ENCODE data around the gene KLK11. TPM values are rescaled to one million over a fixed set of nuclear protein-coding genes. Genes with fewer than 3 reads are reported as not detected.

Gene KLK11
- total and polyA plus RNA-seq, 10 of the 15 experiments (the other 5 are each of a cell fraction or from before 2014, with no cell fraction given), result not detected

- Histone ChIP-seq H3K79me2 (ENCODE audit: control insufficient read depth, insufficient read depth, low read length) (no peaks in the 10 kb centered on the region), H2AFZ (ENCODE audit: control insufficient read depth, low read depth, low read length) (no peak within 1 kb of the TSS), H3K4me3 (no peak within 1 kb of the TSS), H4K20me1 (ENCODE audit: control insufficient read depth, insufficient read depth) (no peaks in the 10 kb centered on the region; the same call in 1 of the 2 replicates), H3K27ac (ENCODE audit: control insufficient read depth, insufficient read depth) (no peak within 1 kb of the TSS), H3K4me2 (ENCODE audit: control insufficient read depth, insufficient read depth) (no peak within 1 kb of the TSS), H3K4me1 (ENCODE audit: control insufficient read depth, insufficient read depth, low read length) (no peaks in the 10 kb centered on the region), H3K36me3 (ENCODE audit: control insufficient read depth in 2 of 2, insufficient read depth in 2 of 2, low read length in 1 of 2) (no peaks in the 10 kb centered on the region), H3K9me3 (replicated peaks; ENCODE audit: control insufficient read depth, insufficient read depth, low read length) (no peaks in the 10 kb centered on the region), H3K27me3 (replicated peaks in 1 of 2; ENCODE audit: control insufficient read depth in 2 of 2, insufficient read depth in 2 of 2, low read length in 1 of 2) (no peaks in the 10 kb centered on the region; a peak in 1 of 4 replicates), H3K9ac (ENCODE audit: control insufficient read depth, insufficient read depth, low read length) (no peak within 1 kb of the TSS)
- ChIA-PET SMC1A (ENCODE audit: uncharacterized antibody, unreplicated experiment) (no interaction called here), RAD21 (ENCODE audit: unreplicated experiment) (no interaction called here), POLR2A (no interaction called here), CTCF (no interaction called here)
- DNase-seq (ENCODE audit: low read depth, low spot score) (no peak), FAIRE-seq (no peak), ATAC-seq (no peak)
- WGBS (ENCODE audit: insufficient coverage, insufficient replicate concordance, low lambda C conversion rate, missing lambda C conversion rate), result 27% methylated on average over 25 of the region's 28 CpGs
- BruUV-seq (replicated peaks), result no TSS peak
- in situ Hi-C loops (cut with MboI), result no loop called here
- intact Hi-C loops (cut with micrococcal nuclease; ENCODE audit: unreplicated experiment), result no loop called here
- TF ChIP-seq RELB (IDR thresholded peaks at IDR 0.05; ENCODE audit: low read depth) (no peak), BCLAF1 (IDR thresholded peaks at IDR 0.05) (no peak), CBX3 (IDR thresholded peaks at IDR 0.05; ENCODE audit: borderline replicate concordance, low read depth) (no peak), FOXK2 (IDR thresholded peaks at IDR 0.05) (no peak), ZBTB4 (CRISPR knock-in tag; IDR thresholded peaks at IDR 0.05) (no peak), HDGF (IDR thresholded peaks at IDR 0.05) (no peak), BCL11A (IDR thresholded peaks at IDR 0.05; ENCODE audit: low read depth, low read length) (no peak), CEBPB (IDR thresholded peaks at IDR 0.05; ENCODE audit: borderline replicate concordance in 1 of 2, low read depth in 2 of 2, low read length in 2 of 2) (no peak), MEF2A (IDR thresholded peaks at IDR 0.05; ENCODE audit: insufficient read depth, low read depth, low read length) (no peak), MTA2 (IDR thresholded peaks at IDR 0.05; ENCODE audit: low read depth) (no peak), ESRRA (IDR thresholded peaks at IDR 0.05; ENCODE audit: low read length) (no peak), SUPT20H (IDR thresholded peaks at IDR 0.05; ENCODE audit: borderline replicate concordance, control insufficient read depth, low read depth, low read length) (no peak)
Observed at GRCh38 chr19:50983625-50984292, 42.7 kb downstream of the KLK11 start, which contains the start of gene KLK7. Gene KLK7 (minus strand): TSS chr19:50983917. CDS start chr19:50982399, 1,518 bp downstream.
